Stimulated activated CD4-positive, alpha-beta T cell treated with anti-CD3 and anti-CD28 coated beads, Interleukin-2, amount 100 ng/mL, for 24 hours (primary cell): ENCODE data around the gene MPP7.

Experiments
- DNase-seq, 2 donors: peaks; one replicate each; pipeline ENCODE4 v3.0.0-alpha.2; 2020

MPP7 gene

DNA sequence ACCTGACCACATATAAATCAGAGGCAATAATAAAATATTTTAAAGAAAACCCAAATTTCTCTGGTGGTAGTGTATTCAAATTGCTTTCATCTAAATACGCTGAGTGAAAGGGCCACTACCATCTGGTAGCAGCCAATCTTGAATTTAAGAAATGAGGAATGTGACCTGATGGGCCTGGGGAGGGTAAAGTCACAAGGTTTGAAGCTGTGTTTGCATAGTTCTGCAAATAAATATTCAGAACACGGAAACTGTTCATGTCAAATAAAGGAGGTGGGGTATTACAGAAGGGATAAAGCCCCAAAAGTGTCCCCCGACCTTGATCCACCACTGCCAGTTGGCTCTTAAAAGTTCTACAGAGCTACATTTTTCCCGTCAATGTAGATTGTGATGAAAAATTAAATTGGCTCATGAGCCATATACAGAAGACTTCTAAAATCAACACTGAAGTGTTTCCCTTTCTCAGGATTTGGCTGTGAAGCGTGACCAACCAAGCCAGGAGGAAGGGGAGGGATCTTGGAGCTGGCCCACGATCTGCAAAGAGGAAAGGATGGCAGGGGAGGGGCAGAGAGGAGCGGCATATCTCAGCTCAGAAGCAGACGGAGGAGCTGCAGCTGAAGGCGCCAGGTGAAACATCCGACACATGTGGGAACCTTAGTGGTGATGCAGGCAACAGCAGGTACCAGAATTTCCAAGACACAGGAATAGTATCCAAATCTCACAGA, 39.6 kb downstream of the MPP7 start:
- DNase-seq, result no peak

GRCh38 chr10:28256776-28257175, 46.1 kb downstream of the MPP7 start:
- no peak for DNase-seq

DNA sequence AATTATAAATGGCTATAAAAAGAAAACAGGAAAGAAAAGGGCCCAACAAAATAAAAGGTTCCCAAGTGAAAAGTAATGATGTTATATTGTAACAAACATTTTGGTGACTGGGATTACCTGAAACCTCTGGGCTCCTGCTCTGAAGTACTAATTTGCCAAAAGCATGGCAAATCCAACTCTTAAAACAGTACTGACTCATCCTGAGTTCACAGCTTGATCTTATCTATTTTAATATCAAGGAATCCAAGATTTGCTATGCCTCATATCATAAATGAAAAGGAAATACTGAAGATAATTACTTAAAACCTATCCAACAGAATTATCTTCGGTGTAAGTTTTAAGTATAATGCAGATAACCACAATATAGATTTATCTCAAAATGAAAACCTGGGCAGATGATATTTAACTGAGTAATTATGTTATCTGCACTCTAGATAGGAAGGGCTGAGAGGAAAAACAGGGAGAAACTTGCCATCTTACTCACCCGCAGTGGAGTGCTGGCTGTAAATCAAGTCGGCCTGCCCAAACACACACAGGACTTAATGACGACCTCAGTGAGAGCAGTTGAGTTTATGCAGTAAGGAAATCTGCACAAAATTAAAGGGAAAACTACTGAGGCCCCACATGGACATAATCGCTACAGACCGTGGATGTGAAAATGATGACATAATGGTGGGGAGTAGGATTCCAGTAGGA, 48.4 kb downstream of the MPP7 start:
- no peak for DNase-seq

GRCh38 chr10:28253169-28253785, 49.6 kb downstream of the MPP7 start:
- no peak for DNase-seq
